HEK293T (cell line): Measurements from ENCODE around the gene C2CD5.

Experiments used
- BHLHE40 ChIP-seq: fragments of 450-650 bp; IDR thresholded peaks from 2 replicates; pipeline ENCODE4 v1.6.1; 2016; ENCODE audit warnings: mild to moderate bottlenecking, moderate library complexity, borderline replicate concordance
- FOXK2 ChIP-seq: fragments of 450-650 bp; IDR thresholded peaks from 2 replicates; pipeline ENCODE4 v1.6.1; 2016; ENCODE audit warnings: mild to moderate bottlenecking
- L3MBTL2 ChIP-seq: fragments of 450-650 bp; conservative IDR thresholded peaks from 2 replicates; pipeline ENCODE4 v1.6.1; 2016; ENCODE audit warnings: mild to moderate bottlenecking
- SUZ12 ChIP-seq: fragments of 450-650 bp; IDR thresholded peaks from 2 replicates; pipeline ENCODE4 v1.6.1; 2016; ENCODE audit warnings: mild to moderate bottlenecking

DNA sequence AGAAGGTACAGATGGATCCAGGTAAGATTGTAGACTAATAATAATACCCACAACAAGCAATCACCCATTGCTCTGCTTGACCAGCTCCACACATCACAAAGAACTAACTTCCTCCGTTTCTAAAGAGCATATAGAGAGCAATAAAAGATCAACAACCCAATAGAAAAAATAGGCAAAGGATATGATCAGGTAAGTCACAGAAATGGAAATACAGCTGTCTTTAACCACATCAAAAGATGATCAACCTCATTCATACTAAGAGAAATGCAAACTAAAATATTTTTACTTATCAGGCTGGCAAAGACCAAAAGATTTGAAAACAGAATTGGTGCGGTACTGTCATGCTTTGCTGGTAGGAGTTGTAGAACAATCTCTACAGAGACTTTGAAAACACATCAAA is 8.9 kb downstream of the C2CD5 start:
- no peak for TF ChIP-seq FOXK2
- no peak for TF ChIP-seq L3MBTL2
- TF ChIP-seq SUZ12, result no peak
- no peak for TF ChIP-seq BHLHE40
